BE2C (cell line): ENCODE data around the gene UROC1.

ENCODE experiments used
- DNase-seq: peaks from one replicate; pipeline ENCODE4 v3.0.0-alpha.2; 2020
- H3K27me3 ChIP-seq: fragments of 250-450 bp; sonication (Bioruptor Pico); 2 replicates; pipeline ENCODE4 v1.5.1; 2020; ENCODE audit warnings: mild to moderate bottlenecking
- H3K36me3 ChIP-seq: fragments of 250-450 bp; sonication (Bioruptor Pico); 2 replicates; pipeline ENCODE4 v1.5.1; 2020; ENCODE audit warnings: mild to moderate bottlenecking
- H3K4me1 ChIP-seq: fragments of 250-450 bp; sonication (Bioruptor Pico); 2 replicates; pipeline ENCODE4 v1.5.1; 2020
- H3K4me3 ChIP-seq: 2 replicates; pipeline ENCODE4 v1.5.1; 2011; ENCODE audit warnings: low read depth, low read length
- H3K9me3 ChIP-seq: fragments of 250-450 bp; sonication (Bioruptor Pico); 2 replicates; pipeline ENCODE4 v1.5.1; 2020
- TF ChIP-seq, protein P1 (sequence below): IDR thresholded peaks from 2 replicates; pipeline ENCODE4 v1.5.1; 2012; ENCODE audit warnings: mild to moderate bottlenecking, low read depth, low read length

Gene UROC1

DNA sequence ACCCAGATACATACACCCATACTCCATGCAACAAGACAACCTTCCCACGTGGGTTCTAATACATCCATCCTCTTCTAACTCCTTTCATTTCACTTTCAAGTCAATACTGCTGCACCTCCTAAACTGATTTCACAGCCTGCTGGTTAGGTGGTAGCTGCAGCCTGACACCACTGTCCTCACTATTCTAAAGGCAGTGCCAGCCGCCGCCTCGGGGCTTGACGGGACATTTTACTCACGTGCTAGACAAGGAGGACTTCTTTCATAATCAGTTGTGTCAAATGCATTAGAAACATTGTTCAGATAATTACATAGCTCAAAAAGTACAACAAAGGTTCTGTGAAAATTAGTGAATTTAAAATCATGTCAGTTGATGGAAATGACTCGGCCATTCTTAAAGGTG lies 6.3 kb downstream of the UROC1 start:
- Histone ChIP-seq H3K36me3 (no peaks in the 10 kb centered on the region), H3K4me1 (no peaks in the 10 kb centered on the region), H3K9me3 (no peaks in the 10 kb centered on the region), H3K4me3 (no peak overlapping the region), H3K27me3 (no peaks in the 10 kb centered on the region)
- TF ChIP-seq, protein P1, sequence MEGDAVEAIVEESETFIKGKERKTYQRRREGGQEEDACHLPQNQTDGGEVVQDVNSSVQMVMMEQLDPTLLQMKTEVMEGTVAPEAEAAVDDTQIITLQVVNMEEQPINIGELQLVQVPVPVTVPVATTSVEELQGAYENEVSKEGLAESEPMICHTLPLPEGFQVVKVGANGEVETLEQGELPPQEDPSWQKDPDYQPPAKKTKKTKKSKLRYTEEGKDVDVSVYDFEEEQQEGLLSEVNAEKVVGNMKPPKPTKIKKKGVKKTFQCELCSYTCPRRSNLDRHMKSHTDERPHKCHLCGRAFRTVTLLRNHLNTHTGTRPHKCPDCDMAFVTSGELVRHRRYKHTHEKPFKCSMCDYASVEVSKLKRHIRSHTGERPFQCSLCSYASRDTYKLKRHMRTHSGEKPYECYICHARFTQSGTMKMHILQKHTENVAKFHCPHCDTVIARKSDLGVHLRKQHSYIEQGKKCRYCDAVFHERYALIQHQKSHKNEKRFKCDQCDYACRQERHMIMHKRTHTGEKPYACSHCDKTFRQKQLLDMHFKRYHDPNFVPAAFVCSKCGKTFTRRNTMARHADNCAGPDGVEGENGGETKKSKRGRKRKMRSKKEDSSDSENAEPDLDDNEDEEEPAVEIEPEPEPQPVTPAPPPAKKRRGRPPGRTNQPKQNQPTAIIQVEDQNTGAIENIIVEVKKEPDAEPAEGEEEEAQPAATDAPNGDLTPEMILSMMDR = no peak
- DNase-seq = peak; percentile 2

DNA sequence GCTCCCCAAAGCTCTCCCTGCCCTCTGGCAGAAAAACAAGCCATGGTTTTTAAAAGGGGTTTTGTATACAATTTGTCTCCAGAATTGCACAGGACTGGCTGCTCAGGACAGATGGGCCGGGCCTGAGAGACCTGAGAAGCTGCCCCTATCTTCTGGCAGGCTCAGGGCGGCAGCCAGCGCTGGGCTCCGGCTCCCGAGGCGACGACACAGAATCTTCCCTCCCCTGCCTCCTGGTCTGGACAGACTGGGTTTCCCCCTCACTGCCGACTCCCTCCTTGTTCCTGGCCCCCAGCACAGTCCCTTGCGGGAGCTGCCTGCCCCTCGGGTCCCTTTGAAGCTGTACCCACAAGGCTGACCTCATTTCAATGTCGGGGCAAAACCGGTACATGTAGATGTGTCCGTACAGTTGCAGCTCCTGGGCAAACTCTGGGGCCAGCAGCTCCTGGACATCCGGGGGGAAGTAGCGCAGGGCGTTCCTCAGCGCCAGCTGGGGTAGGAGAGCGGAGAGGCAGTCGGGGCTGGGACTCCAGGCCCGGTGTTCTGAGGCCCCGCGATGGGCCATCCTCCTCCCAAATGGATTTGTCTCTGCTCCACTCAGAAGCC lies 7.2 kb downstream of the UROC1 start:
- DNase-seq = no peak
- Histone ChIP-seq H3K4me3 (no peak overlapping the region), H3K4me1 (no peaks in the 10 kb centered on the region), H3K27me3 (no peaks in the 10 kb centered on the region), H3K9me3 (no peaks in the 10 kb centered on the region), H3K36me3 (no peaks in the 10 kb centered on the region)
- TF ChIP-seq, protein P1 = no peak

DNA sequence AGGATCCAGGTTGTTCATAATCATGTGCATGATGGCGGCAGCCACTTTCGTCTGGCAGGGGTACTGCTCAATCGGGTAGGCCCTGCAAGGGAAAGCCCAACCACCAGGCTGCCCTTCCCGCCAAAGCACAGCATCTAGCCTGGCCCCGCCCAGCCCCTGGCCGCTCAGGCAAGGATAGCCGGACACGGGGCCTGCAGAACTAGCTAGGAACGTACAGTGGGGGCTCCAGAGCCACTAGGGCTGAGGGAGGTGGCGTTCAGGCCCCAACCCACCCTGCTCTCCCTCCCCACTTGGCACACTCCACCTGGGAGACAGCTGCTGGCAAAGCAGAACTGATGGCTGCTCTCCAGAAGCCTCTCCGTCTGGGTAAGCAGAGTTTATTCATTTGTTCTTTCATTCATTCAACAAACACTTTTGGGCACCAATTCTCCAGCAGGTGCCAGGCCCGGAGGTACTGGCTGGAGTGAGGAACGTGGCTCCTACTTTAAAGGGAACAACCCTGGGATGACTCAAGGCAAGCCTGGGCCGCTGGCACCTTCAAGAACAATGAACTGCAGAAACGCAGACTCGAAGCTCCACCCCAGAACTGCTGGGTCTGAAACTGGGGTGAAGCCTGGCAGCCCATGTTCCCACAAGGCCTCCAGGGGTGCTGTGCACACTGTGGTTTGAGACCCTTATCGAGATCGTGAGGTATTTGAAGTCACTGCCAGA lies 7.8 kb downstream of the UROC1 start:
- Histone ChIP-seq H3K36me3 (no peaks in the 10 kb centered on the region), H3K9me3 (no peaks in the 10 kb centered on the region), H3K4me1 (no peaks in the 10 kb centered on the region), H3K4me3 (no peak overlapping the region), H3K27me3 (no peaks in the 10 kb centered on the region)
- no peak for DNase-seq
- TF ChIP-seq, protein P1 = no peak

DNA sequence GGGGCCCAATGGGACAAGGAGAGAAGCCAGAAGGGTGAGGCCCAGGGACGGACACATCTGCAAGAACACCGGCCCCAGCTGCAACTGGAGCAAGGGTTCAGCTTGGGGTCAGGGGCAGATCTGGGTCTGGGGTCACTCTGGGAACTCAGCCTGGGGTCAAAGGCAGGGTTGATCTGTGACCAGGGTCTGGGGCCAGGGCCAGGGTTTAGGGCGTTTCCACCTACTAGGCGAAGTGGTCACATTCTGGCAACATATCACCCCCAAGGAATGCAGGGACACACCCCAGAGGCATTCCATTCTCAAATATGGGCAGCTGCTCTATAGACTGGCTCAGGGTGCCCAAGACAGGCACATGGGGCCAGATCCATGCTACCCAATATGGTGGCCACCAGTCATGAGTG lies 9.0 kb downstream of the UROC1 start:
- H3K4me3 ChIP-seq = no peak overlapping the region
- TF ChIP-seq, protein P1 = no peak
- H3K4me1 ChIP-seq = no peaks in the 10 kb centered on the region
- no peaks in the 10 kb centered on the region for H3K9me3 ChIP-seq
- H3K36me3 ChIP-seq = no peaks in the 10 kb centered on the region
- no peaks in the 10 kb centered on the region for H3K27me3 ChIP-seq
- no peak for DNase-seq

DNA sequence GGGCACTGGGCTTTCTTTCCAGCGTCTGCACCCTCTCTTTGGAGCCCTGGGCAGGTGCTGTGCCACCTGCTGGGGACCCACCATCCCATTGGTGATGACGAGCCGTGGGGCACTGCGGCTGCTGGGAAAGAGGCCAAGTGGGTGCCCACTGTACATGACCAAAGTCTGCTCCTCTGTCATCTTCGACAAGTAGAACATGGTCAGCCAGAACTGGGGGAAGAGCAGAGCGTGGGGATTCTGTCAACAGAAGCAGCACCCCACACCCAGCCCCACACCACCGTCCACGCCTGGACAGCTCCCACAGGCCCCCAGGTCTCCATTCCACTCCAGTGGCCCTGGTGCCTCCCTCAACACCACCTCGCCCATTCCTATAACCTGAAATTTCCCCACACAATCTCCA lies 9.7 kb downstream of the UROC1 start:
- H3K9me3 ChIP-seq = no peaks in the 10 kb centered on the region
- H3K4me1 ChIP-seq = no peaks in the 10 kb centered on the region
- DNase-seq = no peak
- TF ChIP-seq, protein P1 = no peak
- H3K27me3 ChIP-seq = no peaks in the 10 kb centered on the region
- H3K36me3 ChIP-seq = no peaks in the 10 kb centered on the region
- H3K4me3 ChIP-seq = no peak overlapping the region

DNA sequence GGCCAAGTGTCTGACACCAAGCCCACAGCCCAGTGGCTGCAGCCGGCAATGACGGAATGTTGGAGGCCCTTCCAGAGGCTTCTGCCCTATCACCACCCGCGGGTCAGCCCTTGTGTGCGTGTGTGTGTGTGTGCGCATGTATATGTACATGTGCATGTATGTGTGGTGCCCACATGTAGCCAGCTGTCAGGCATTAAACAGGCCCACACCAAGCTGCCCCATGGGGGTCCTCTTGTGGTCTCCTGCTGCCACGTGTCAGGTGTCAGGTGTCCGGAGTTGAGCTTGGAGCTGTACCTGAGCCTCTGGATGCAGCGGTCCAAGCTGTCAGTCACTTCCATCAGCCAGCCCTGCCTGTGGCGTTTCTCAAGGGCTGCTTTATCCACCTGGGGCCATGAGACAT lies 13.9 kb downstream of the UROC1 start:
- DNase-seq = no peak
- no peak overlapping the region for H3K4me3 ChIP-seq
- no peaks in the 10 kb centered on the region for H3K36me3 ChIP-seq
- TF ChIP-seq, protein P1 = no peak
- H3K4me1 ChIP-seq = no peaks in the 10 kb centered on the region
- no peaks in the 10 kb centered on the region for H3K27me3 ChIP-seq
- H3K9me3 ChIP-seq = no peaks in the 10 kb centered on the region
